ENCODE data around the gene ZNF267. TPM values are rescaled to one million over a fixed set of nuclear protein-coding genes. Genes with fewer than 3 reads are reported as not detected.
"Not testable (repeated sequence)": the region's sequence is repeated elsewhere in the genome, so short reads cannot be mapped to it uniquely, and the experiment has no call there.

ZNF267 gene
- total RNA-seq, 1 donor from 2014 or later: 17.0 TPM

DNA sequence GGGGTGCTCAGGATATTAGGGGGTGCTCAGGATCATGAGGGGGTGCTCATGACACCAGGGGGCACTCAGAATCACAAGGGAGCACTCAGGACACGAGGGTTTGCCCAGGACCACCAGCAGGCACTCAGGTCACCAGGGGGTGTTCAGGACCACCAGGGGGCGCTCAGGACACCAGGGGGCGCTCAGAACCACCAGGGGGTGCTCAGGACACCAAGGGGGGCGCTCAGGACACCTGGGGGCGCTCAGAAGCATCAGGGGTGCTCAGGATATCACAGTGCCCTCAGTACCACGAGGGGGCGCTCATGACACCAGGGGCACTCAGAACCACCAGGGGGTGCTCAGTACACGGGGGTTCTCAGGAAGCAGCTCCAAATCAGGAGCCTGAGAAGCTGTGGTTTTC, 82.6 kb downstream of the ZNF267 start:
- H3K27ac ChIP-seq; DNase-seq; H3K36me3 ChIP-seq; H3K9me3 ChIP-seq; H3K4me1 ChIP-seq; H3K4me3 ChIP-seq; ATAC-seq; intact Hi-C loops (cut with DNase I); H3K27me3 ChIP-seq: not testable (repeated sequence)
- TF ChIP-seq CTCF (IDR thresholded peaks at IDR 0.05): peak; percentile 6

GRCh38 chr16:31960186-31960910, 86.7 kb downstream of the ZNF267 start:
- H3K36me3 ChIP-seq; H3K27me3 ChIP-seq; H3K4me1 ChIP-seq; intact Hi-C loops (cut with DNase I); H3K4me3 ChIP-seq; H3K27ac ChIP-seq; ATAC-seq; H3K9me3 ChIP-seq: not testable (repeated sequence)
- DNase-seq: peak; percentile 26

Data from upper lobe of right lung (tissue), 1 donor.